Stimulated activated CD8-positive, alpha-beta memory T cell treated with anti-CD3 and anti-CD28 coated beads, Interleukin-7, amount 100 ng/mL, for 24 hours (primary cell): ENCODE data around the gene ADAM30.
A peak's percentile ranks its signal among the peaks of the same experiment; 100 is the strongest.
"Not testable (repeated sequence)": the region's sequence is repeated elsewhere in the genome, so short reads cannot be mapped to it uniquely, and the experiment has no call there.

Experiments
- DNase-seq: peaks from one replicate; pipeline ENCODE4 v3.0.0-alpha.2; 2020; ENCODE audit warnings: low read depth

ADAM30 gene

GRCh38 chr1:119874186-119874585, 22.1 kb downstream of the ADAM30 start:
- no peak for DNase-seq

DNA sequence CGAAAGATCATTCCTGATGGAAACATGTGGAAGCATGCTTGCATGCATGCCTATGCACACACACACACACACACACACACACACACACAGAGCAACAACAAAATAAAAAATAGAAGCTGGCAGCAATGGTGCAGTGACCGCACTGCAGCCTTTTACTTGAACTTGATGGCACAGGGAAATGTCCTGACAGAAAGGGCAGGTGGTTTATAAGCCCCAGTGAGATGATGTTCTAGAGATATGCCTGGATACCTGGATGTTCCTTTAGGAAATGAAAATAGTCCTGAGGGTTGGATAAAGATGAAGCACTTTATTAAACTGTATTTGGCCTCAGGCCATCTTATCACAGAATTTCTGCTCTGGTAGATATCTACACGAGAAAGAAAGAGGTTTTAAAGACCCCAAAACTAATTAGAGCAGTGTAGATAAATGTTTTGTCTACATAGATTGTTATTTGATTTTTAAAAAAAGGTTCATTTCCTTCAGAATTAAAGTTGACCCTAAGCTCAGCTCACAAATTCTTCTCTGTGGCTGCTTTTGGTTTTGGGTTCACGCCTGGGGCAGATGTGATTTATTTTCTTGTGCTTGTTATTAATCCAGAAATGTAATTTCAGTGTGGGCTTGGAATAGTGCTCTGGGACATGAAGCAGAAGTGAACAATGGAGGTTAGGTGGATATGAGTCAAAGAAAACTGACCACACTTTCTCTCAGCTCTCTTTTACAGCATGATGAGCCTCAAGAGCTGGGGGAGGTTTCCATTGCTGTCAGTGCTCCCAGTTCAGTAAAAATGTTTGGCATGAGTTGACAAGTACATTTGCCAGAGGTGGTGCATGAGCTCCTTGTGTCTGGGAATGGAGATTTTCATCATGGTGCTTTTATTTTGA, 22.9 kb downstream of the ADAM30 start:
- no peak for DNase-seq

GRCh38 chr1:119871881-119872280, 24.4 kb downstream of the ADAM30 start:
- DNase-seq = no peak

DNA sequence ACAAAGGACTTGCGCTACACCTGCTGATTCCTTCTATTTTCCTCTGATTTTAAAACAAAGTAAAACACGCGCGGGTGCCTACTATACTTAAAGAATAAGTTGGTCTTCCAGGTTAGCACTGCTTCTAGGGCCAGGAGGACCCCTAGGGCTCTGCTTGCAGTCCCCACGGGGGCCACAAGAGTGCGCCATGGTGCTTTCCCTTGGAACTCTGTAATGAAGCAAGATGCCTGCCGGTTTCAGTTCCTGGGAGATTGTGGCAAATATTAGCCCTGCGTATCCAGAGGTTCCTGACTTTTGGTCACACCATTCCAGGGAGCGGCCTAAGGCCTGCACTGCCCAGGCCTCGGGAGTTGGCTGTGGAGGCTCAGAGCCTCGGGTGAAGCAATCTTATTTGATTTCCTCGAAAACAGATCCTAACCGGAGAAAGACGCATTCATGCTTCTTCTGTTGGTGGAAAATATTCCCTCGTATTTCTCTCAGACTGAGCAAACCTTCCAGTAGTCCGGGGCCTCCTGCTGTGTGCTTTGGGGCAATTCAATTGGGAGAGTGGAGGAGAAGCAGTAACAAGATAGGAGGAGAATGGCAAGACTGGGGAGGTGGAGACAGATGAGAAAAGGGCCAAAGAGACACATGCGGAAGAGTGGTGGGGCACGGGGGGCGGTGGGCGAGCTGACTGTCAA, 25.3 kb downstream of the ADAM30 start:
- peak; percentile 64 for DNase-seq

GRCh38 chr1:119869995-119870394, 26.3 kb downstream of the ADAM30 start:
- no peak for DNase-seq

- no peak for DNase-seq
Observed at GRCh38 chr1:119868176-119868575, 28.1 kb downstream of the ADAM30 start.

- no peak for DNase-seq
Observed at GRCh38 chr1:119866451-119866850, 29.9 kb downstream of the ADAM30 start.

DNA sequence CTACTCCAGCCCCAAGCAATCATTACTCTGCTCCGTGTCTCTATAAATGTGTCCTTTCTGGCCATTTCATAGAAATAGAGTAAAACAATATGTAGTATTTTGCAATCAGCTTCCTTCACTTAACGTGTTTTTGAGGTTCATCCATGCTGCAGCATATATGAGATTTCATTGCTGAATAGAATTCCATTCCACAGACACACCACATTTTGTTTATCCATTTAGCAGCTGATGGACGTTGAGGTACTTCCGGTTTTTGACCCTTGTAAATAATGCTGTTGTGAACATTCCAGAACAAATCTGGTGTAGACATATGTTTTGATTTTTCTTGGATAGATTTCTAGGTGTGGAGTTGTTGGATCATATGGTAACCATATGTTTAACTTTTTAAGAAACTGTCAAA, 30.7 kb downstream of the ADAM30 start:
- no peak for DNase-seq

- no peak for DNase-seq
Observed at GRCh38 chr1:119862276-119862675, 34.0 kb downstream of the ADAM30 start.

DNA sequence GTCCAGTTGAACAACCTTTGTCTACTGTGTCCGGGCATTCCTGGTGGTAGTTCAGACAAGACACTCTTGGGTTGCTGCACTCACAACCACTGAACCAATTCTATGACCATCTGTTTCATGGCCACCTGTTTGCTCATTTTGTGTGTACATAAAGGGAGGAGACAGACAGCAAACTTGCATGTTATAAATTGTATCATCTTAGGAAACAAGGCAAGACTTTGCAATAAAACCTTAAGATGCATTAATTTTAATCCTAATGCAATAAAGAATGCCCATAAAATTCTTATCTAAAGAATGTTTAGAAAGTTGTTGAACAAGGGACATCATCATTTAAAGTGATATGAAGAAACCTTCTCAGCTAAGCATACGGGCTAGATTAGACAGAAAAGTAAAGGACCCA, 34.8 kb downstream of the ADAM30 start:
- DNase-seq = no peak

- no peak for DNase-seq
Observed at GRCh38 chr1:119859647-119860046, 36.7 kb downstream of the ADAM30 start.

DNA sequence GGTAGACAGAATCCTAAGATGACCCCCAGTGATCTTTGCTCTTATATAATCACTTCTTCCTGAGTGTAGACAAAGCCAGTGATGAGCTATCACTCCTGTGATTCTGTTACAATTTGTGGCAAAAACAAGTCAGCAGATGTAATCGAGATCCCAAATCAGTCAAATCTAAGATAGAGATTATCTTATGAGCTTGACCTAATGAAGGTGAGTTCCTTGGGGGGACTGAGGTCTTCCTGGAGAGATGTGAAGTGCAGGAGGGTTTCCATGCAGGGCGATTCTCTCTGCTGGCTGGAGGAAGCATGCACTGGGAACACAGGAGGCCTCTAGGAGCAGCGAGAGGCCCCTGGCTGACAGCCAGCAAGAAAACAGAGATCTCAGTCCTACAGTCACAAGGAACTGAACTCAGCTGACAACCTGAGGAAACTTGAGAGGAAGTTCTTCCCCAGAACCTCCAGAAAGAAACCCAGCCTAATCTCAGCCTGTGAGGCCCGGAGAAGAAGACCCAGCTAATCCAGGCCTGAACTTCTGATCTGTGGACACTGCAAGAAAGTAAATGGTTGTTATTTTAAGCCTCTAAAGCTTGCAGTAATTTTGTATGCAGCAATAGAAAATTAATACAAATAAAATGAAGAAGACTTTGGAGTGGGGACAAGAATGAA, 37.6 kb downstream of the ADAM30 start:
- not testable (repeated sequence) for DNase-seq

DNA sequence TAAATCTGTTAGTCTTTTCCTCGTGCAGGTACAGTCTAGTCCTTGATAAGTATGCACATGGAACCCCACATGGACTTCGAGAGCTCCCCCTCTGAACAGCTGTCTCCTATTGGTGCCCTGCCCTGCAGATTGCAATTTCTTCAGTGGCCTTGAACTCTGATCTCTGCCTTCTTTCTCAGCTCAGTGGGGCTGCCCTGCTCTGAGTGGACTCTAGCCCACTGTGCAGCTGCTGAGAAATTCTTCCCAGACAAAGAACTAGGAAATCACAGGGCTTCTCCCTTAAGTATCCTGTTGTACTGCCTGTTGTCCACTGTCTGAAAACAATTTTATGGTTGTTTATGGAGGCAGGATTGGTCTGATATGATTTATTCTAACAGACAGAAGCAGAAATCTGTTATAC, 38.2 kb downstream of the ADAM30 start:
- DNase-seq = no peak

DNA sequence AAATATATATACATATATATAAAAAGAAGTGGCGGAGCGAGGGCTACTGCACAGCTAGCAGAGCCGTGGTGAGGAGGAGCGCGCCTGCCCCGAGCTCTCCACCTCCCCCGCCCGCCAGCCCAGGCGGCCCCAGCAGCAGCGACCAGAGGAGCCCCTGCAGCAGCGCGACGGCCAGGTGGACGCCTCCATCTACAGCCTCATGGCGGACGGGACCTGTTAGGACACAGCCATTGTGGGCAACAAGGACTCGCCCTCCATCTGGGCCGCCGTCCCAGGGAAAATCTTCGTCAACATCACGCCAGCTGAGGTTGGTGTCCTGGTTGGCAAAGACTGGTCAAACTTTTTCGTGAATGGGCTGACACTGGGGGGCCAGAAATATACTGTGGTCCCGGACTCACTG, 43.2 kb downstream of the ADAM30 start:
- DNase-seq = no peak

GRCh38 chr1:119844206-119844605, 52.1 kb downstream of the ADAM30 start:
- not testable (repeated sequence) for DNase-seq
